ENCODE measurements around the gene FNIP2.
"Not testable (repeated sequence)": the region's sequence is repeated elsewhere in the genome, so short reads cannot be mapped to it uniquely, and the experiment has no call there.

The FNIP2 gene

DNA sequence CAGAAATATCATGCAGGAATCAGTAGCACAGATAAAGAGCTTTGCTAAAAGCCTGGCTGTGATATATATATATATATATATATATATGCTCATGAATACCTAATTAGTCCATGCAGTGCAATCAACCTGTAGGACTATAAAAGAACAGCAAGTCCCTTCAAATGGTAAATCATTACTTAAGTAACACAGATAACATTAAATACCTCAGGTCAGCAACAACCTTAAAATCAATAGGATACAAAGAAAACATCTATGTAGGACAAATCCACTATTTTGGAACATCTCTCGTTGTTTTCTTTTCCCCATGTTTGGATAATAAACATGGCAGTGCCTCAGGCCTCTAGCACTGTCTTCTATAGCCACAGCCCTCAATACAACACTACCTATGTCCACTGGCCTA is 106.6 kb downstream of the FNIP2 start:
- Mint-ChIP-seq H3K27me3 (peaks cover 12 to 13% of the 10 kb centered on the region in 2 donors), H3K4me3 (no peak overlapping the region), H3K36me3 (peaks cover 2 to 4% of the 10 kb centered on the region in 2 donors), H3K4me1 (no peaks in the 10 kb centered on the region), H3K27ac (no peak overlapping the region), H3K9me3 (peaks cover 2 to 4% of the 10 kb centered on the region in 2 donors)
- DNase-seq = no peak
- ATAC-seq (replicated peaks) = no peak

DNA sequence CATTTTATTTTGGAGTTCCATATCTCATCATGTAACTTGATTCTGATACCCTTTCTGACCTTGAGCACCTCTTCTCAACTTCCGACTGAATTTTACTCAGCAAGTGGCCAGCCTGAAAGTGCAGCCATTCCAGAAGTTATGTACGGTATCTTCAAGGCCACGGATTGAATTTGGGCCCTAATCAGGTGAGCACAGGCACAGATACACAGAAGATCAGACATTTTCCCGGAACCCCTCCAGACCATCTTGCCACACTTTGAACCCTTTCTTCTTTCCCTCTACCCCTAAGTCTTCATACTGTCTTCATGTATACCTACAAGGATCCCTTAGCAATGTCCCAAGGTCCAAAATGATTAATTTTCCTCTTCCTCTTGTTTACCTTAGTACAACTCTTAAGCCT is 108.2 kb downstream of the FNIP2 start:
- H3K9me3 Mint-ChIP-seq = peaks cover 4 to 5% of the 10 kb centered on the region in 2 donors
- DNase-seq (no peak), ATAC-seq (replicated peaks) (no peak)
- no peaks in the 10 kb centered on the region for H3K4me1 Mint-ChIP-seq
- H3K4me3 Mint-ChIP-seq = no peak overlapping the region
- no peak overlapping the region for H3K27ac Mint-ChIP-seq
- peaks cover 2 to 4% of the 10 kb centered on the region in 2 donors for H3K36me3 Mint-ChIP-seq
- peaks cover 12 to 13% of the 10 kb centered on the region in 2 donors for H3K27me3 Mint-ChIP-seq

DNA sequence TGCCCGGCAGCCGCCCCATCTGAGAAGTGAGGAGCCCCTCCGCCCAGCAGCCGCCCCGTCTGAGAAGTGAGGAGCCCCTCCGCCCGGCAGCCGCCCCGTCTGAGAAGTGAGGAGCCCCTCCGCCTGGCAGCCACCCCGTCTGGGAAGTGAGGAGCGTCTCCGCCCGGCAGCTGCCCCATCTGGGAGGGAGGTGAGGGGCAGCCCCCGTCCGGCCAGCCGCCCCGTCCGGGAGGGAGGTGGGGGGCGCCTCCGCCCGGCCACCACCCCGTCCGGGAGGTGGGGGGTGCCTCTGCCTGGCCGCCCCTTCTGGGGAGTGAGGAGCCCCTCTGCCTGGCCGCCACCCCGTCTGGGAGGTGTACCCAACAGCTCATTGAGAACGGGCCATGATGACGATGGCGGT is 113.3 kb downstream of the FNIP2 start:
- H3K9me3 Mint-ChIP-seq; H3K36me3 Mint-ChIP-seq; H3K4me1 Mint-ChIP-seq; H3K4me3 Mint-ChIP-seq; H3K27ac Mint-ChIP-seq; DNase-seq; ATAC-seq (replicated peaks): not testable (repeated sequence)
- H3K27me3 Mint-ChIP-seq = peaks cover 4 to 10% of the 10 kb centered on the region in 2 donors

DNA sequence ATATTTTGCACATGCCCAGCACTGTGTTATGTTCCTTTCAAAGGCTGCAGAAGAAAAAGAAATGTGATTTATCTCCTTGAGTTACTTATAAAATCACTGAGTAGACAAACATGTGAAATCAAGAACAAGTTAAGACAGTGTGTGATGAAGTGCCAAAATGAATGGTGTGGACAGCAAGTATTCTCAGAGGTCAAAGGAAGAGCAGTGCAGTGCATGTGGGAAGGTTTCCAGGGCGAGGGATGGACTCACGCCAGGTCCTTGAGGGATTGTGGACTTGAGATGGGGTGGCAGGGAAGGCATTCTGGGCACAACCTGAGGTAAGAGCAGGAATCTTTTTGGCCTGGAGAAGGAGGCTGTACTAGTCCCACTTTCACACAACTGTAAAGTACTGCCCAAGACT is 115.5 kb downstream of the FNIP2 start:
- no peaks in the 10 kb centered on the region for H3K4me1 Mint-ChIP-seq
- peaks cover under 1 to 5% of the 10 kb centered on the region in 2 donors for H3K9me3 Mint-ChIP-seq
- no peak overlapping the region for H3K27ac Mint-ChIP-seq
- H3K36me3 Mint-ChIP-seq = peaks cover 0 to under 1% of the 10 kb centered on the region in 2 donors
- peaks cover 0 to under 1% of the 10 kb centered on the region in 2 donors for H3K27me3 Mint-ChIP-seq
- no peak overlapping the region for H3K4me3 Mint-ChIP-seq
- no peak for ATAC-seq (replicated peaks)
- no peak for DNase-seq

DNA sequence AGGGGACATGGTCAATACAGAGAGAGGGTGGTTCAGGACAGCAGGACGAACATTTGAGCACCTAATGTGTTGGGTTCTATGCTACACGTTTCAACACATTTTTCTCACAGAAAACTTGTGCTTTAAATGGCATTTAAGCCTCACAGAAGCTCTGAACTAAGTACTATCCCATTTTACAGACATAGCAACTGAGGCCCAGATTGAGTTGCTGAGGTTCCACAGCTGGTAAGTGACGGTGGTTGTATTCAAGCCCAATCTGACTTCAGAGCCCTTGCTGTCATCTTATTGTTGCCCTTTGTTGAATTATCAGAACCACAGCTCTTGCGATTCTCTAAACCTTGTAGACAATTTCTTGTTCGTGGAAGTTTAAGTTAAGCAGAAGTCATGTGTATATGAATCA is 116.7 kb downstream of the FNIP2 start:
- H3K4me3 Mint-ChIP-seq = no peak overlapping the region
- ATAC-seq (replicated peaks) = no peak

DNA sequence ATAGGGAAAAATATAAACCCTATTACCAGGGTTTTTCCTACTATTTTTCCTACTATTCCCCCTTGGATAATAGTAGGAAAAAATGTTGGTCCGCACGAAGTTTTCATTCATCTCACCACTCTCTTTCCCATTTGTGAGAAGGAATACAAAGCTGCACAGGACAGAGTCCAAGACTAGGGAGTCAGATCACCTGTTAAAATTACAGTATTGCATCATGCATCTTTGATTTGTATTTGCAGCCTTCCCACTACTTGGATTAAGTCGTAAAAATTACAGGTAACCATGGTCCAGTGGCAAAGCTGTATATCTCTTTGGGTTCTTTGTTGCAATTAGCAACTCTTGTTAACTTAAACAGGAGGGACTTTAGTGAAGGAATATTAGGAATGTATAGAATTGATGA is 121.5 kb downstream of the FNIP2 start:
- no peak for ATAC-seq (replicated peaks)
- Mint-ChIP-seq H3K9me3 (no peaks in the 10 kb centered on the region), H3K27ac (no peak overlapping the region), H3K4me1 (no peaks in the 10 kb centered on the region), H3K36me3 (no peaks in the 10 kb centered on the region), H3K4me3 (no peak overlapping the region), H3K27me3 (no peaks in the 10 kb centered on the region)
- no peak for DNase-seq

More for the DNA sequence above, 116.7 kb downstream of the FNIP2 start:
- Mint-ChIP-seq H3K27me3 (no peaks in the 10 kb centered on the region), H3K36me3 (no peaks in the 10 kb centered on the region), H3K9me3 (peaks cover 0 to 5% of the 10 kb centered on the region in 2 donors), H3K27ac (no peak overlapping the region), H3K4me1 (no peaks in the 10 kb centered on the region)
- no peak for DNase-seq

DNA sequence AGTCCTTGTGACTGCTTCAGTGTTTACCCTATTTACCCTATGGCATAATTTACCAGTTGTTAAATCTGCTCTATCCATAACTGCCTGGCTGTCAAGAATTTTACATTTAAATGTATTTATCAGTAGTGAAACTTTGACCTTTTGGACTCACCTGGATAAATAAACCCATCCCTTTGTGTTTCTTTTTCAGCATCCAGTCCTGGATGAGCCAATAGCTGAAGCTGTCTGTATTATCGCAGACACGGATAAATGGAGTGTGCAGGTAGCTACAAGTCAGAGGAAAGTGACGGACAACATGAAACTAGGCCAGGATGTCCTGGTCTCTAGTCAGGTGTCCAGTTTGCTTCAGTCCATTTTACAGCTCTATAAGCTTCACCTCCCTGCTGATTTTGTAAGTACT is 122.4 kb downstream of the FNIP2 start:
- Mint-ChIP-seq H3K27me3 (no peaks in the 10 kb centered on the region), H3K4me1 (no peaks in the 10 kb centered on the region), H3K27ac (no peak overlapping the region), H3K4me3 (no peak overlapping the region), H3K9me3 (no peaks in the 10 kb centered on the region), H3K36me3 (no peaks in the 10 kb centered on the region)
- ATAC-seq (replicated peaks) (no peak), DNase-seq (no peak)

DNA sequence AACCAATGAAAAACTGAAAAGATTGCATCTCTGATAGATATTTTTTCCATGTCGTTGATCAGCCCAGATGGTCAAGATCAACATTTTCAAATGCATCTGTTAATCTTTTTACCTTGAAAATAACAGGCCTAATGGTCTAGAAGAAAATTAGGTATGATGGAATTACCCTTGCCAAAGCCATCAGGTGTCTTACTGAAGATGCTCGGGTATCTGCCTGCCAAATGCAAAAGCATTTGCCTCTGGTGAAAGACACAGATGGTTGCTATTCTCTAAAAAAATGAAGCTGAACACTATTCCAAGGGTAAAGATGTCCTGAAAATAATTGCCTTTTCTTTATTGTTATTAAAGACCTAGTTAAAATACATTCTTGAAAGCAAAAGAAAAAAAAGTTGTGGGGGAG is 126.0 kb downstream of the FNIP2 start:
- Mint-ChIP-seq H3K27ac (no peak overlapping the region), H3K27me3 (no peaks in the 10 kb centered on the region), H3K4me3 (no peak overlapping the region), H3K36me3 (peaks cover 2 to 5% of the 10 kb centered on the region in 2 donors), H3K9me3 (peaks cover 7 to 8% of the 10 kb centered on the region in 2 donors), H3K4me1 (no peaks in the 10 kb centered on the region)
- ATAC-seq (replicated peaks) = no peak
- no peak for DNase-seq

DNA sequence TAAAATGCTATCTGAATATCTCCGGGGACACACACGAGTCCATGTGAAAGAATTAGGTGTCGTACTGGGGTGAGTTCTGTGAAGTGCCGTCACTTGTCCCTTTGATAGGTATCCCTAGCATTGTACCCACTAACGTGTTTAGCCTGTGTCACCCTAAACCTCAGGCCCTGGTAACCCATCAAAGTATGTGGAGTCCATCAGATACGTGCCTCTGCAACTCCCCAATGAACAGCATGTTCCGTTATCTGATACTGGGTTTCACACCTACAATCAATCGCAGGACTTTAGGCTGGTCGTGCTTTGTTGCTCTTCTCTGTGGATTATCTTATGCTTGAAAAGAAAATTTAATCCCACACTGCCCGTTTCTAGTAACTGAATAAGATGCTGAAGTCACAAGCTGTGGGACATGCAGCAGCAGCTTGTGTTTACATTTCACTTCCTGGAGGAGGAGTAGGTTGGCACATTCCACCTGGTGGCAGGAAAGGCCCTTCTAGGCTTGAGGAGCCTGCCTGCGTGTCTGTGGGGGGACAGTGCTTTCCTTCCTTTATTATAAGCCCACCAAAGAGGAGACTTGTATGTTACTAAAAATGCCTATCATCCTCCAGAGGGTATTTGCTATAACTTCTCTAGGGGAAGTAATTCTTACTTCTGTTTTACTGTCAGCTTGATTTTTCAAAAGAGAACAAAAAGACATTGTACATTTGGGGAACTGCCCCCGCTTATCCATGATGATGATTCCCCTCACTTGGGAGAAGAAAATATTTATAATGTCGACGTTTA is 127.2 kb downstream of the FNIP2 start:
- peaks cover 7 to 8% of the 10 kb centered on the region in 2 donors for H3K9me3 Mint-ChIP-seq
- ATAC-seq (replicated peaks) (no peak), DNase-seq (no peak)
- H3K27me3 Mint-ChIP-seq = no peaks in the 10 kb centered on the region
- peaks cover 2 to 5% of the 10 kb centered on the region in 2 donors for H3K36me3 Mint-ChIP-seq
- H3K4me1 Mint-ChIP-seq = no peaks in the 10 kb centered on the region
- no peak overlapping the region for H3K27ac Mint-ChIP-seq
- H3K4me3 Mint-ChIP-seq = no peak overlapping the region

DNA sequence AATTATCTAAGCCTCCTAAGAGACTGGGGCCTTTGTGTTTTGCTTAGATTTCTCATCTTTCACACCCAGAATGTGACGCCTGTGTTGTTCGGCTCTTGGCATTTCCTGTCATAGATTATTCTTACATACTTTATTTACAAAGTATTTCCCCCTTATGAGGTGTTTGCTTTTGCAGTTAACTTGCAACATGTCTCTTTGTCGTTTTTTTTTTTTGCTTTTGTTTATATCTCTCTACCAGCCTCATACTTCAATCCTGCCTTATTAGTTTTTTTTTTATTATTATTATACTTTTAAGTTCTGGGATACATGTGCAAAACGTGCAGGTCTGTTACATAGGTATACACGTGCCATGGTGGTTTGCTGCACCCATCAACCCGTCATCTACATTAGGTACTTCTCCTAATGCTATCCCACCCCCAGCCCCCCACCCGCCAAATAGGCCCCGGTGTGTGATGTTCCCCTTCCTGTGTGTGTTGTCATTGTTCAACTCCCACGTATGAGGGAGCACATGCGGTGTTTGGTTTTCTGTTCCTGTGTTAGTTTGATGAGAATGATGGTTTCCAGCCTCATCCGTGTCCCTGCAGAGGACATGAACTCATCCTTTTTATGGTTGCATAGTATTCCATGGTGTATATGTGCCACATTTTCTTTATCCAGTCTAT is 127.9 kb downstream of the FNIP2 start:
- not testable (repeated sequence) for ATAC-seq (replicated peaks); H3K4me3 Mint-ChIP-seq; H3K4me1 Mint-ChIP-seq; H3K27me3 Mint-ChIP-seq; H3K36me3 Mint-ChIP-seq; H3K27ac Mint-ChIP-seq; H3K9me3 Mint-ChIP-seq; DNase-seq

DNA sequence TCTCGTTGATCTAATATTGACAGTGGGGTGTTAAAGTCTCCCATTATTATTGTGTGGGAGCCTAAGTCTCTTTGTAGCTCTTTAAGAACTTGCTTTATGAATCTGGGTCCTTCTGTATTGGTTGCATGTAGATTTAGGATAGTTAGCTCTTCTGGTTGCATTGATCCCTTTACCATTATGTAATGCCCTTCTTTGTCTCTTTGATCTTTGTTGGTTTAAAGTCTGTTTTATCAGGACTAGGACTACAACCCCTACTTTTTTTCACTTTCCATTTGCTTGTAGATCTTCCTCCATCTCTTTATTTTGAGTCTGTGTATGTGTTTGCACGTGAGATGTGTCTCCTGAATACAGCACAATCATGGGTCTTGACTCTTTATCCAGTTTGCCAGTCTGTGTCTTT is 131.6 kb downstream of the FNIP2 start:
- ATAC-seq (replicated peaks); H3K27me3 Mint-ChIP-seq; DNase-seq; H3K27ac Mint-ChIP-seq; H3K4me3 Mint-ChIP-seq; H3K4me1 Mint-ChIP-seq; H3K36me3 Mint-ChIP-seq: not testable (repeated sequence)
- peaks cover 7 to 12% of the 10 kb centered on the region in 2 donors for H3K9me3 Mint-ChIP-seq

DNA sequence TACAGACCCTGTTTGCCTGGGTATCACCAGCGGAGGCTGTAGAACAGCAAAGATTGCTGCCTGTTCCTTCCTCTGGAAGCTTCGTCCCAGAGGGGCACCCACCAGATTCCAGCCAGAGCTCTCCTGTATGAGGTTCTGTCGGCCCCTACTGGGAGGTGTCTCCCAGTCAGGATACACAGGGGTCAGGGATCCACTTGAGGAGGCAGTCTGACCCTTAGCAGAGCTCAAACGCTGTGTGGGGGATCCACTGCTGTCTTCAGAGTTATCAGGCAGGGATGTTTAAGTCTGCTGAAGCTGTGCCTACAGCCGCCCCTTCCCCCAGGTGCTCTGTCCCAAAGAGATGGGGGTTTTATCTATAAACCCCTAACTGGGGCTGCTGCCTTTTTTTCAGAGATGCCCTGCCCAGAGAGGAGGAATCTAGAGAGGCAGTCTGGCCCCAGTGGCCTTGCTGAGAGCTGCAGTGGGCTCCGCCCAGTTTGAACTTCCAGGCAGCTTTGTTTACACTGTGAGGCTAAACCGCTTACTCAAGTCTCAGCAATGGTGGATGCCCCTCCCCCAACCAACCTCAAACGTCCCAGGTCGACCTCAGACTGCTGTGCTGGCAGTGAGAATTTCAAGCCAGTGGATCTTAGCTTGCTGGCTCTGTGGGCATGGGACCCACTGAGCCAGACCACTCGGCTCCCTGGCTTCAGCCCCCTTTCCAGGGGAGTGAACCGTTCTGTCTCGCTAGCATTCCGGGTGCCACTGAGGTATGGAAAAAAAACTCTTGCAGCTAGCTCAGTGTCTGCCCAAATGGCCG is 133.7 kb downstream of the FNIP2 start:
- not testable (repeated sequence) for ATAC-seq (replicated peaks); H3K27ac Mint-ChIP-seq; DNase-seq; H3K27me3 Mint-ChIP-seq; H3K36me3 Mint-ChIP-seq; H3K4me3 Mint-ChIP-seq; H3K4me1 Mint-ChIP-seq
- H3K9me3 Mint-ChIP-seq = peaks cover 7 to 12% of the 10 kb centered on the region in 2 donors

DNA sequence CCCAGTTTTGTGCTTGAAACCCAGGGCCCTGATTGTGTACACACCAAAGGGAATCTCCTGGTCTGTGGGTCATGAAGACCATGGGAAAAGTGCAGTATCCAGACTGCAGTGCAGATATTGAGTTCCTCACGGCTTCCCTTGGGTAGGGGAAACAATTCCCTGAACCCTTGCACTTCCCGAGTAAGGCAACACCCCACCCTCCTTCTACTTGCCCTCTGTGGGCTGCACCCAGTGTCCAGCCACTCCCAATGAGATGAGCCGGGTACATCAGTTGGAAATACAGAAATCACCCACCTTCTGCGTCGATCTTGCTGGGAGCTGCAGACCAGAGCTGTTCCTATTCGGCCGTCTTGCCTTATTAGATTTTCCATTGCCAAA is 134.2 kb downstream of the FNIP2 start:
- H3K27me3 Mint-ChIP-seq = no peaks in the 10 kb centered on the region
- ATAC-seq (replicated peaks) (no peak), DNase-seq (no peak)
- H3K27ac Mint-ChIP-seq = no peak overlapping the region
- H3K4me1 Mint-ChIP-seq = peaks cover 3 to 7% of the 10 kb centered on the region in 2 donors
- H3K36me3 Mint-ChIP-seq = peaks cover 2 to 9% of the 10 kb centered on the region in 2 donors
- no peak overlapping the region for H3K4me3 Mint-ChIP-seq
- peaks cover 7 to 12% of the 10 kb centered on the region in 2 donors for H3K9me3 Mint-ChIP-seq

DNA sequence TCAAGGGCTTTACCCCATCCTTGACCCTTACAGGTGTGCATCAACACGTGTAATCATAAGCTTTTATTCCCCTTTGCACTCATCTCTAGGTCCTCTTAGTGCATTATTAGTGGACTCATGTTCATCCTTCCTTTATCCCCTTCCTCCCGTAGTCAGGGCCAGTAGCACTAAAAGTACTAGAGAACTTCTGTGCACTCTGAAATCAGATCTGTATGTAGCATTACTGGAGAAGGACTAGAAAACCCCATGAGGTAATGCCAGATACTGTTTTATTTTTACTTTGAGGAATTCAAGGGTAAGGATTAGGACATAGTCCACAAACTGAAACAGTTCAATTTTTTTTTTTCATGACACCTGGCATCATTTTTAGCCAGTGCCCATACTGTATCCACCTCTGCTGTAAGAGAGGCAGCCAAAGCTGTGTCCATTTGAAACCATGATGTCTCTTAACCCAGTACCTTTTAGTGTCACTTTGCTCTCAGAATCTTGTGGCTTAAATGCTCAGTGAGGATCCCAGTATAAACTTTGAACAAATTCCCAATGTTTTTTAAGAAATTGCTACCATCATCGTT is 134.7 kb downstream of the FNIP2 start:
- peaks cover 3 to 7% of the 10 kb centered on the region in 2 donors for H3K9me3 Mint-ChIP-seq
- ATAC-seq (replicated peaks) = no peak
- no peak overlapping the region for H3K27ac Mint-ChIP-seq
- no peak overlapping the region for H3K4me3 Mint-ChIP-seq
- peaks cover 3 to 7% of the 10 kb centered on the region in 2 donors for H3K4me1 Mint-ChIP-seq
- H3K36me3 Mint-ChIP-seq = peaks cover 2 to 7% of the 10 kb centered on the region in 2 donors
- no peaks in the 10 kb centered on the region for H3K27me3 Mint-ChIP-seq
- DNase-seq = no peak
